ENCODE results near the gene SPEG. TPM values are rescaled to one million over a fixed set of nuclear protein-coding genes. Genes with fewer than 3 reads are reported as not detected.

Gene SPEG
- total and polyA plus RNA-seq, 2 experiments from 2014 or later: 12.6 to 32.4 TPM

DNA sequence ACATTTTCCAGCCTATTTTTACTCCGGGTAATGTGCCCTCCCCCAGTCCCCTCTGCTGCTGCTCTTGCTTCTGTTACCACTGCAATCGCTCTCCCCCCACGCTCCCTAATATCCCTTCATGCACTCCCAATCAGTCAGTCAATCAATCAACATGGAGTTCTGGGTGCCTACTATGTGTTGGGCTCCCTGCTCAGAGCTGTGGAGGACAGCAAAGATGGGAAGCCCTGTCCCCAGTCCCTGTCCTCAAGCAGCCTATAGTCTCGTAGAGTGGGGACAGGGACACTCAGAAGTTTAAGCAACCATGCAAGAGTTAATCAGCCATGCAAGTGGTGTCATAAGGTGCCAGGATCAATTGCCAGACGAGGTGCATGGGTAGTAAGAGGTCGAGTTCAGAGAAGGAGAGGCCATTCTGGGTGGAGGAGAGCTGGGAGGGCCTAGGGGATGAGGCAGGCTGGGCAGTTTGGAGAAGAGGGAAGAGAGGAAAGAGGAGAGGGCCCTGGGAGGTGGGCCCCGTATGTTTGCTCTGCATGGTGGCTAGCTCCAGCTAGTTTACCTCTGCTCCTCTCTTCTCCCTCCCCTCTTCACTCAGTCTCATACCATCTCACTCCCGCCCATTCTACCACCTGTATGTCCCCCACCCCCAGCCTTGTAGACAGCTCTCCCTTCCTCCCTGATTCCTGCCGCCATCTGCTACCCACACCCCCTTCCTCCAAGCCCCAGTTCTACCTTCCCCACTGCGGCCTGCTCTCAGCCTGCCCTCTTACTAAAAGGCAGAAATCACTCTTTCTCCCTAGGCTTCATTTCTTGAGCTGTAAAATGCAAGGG is 83.5 kb downstream of the SPEG start:
- TF ChIP-seq NANOG (IDR thresholded peaks at IDR 0.05; ENCODE audit: borderline replicate concordance) (no peak), CREB1 (CRISPR knock-in tag; IDR thresholded peaks at IDR 0.05; ENCODE audit: low read depth) (no peak), EZH2phosphoT487 (IDR thresholded peaks at IDR 0.05; ENCODE audit: unreplicated experiment) (no peak), STAT1 (IDR thresholded peaks at IDR 0.05; ENCODE audit: unreplicated experiment) (no peak), POLR2AphosphoS5 (IDR thresholded peaks at IDR 0.05; ENCODE audit: low read depth) (no peak)
- TF ChIP-seq, protein P1, sequence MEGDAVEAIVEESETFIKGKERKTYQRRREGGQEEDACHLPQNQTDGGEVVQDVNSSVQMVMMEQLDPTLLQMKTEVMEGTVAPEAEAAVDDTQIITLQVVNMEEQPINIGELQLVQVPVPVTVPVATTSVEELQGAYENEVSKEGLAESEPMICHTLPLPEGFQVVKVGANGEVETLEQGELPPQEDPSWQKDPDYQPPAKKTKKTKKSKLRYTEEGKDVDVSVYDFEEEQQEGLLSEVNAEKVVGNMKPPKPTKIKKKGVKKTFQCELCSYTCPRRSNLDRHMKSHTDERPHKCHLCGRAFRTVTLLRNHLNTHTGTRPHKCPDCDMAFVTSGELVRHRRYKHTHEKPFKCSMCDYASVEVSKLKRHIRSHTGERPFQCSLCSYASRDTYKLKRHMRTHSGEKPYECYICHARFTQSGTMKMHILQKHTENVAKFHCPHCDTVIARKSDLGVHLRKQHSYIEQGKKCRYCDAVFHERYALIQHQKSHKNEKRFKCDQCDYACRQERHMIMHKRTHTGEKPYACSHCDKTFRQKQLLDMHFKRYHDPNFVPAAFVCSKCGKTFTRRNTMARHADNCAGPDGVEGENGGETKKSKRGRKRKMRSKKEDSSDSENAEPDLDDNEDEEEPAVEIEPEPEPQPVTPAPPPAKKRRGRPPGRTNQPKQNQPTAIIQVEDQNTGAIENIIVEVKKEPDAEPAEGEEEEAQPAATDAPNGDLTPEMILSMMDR (conservative IDR thresholded peaks at IDR 0.05; ENCODE audit: low read depth in 2 of 2): no peak
- TF ChIP-seq, protein P2, sequence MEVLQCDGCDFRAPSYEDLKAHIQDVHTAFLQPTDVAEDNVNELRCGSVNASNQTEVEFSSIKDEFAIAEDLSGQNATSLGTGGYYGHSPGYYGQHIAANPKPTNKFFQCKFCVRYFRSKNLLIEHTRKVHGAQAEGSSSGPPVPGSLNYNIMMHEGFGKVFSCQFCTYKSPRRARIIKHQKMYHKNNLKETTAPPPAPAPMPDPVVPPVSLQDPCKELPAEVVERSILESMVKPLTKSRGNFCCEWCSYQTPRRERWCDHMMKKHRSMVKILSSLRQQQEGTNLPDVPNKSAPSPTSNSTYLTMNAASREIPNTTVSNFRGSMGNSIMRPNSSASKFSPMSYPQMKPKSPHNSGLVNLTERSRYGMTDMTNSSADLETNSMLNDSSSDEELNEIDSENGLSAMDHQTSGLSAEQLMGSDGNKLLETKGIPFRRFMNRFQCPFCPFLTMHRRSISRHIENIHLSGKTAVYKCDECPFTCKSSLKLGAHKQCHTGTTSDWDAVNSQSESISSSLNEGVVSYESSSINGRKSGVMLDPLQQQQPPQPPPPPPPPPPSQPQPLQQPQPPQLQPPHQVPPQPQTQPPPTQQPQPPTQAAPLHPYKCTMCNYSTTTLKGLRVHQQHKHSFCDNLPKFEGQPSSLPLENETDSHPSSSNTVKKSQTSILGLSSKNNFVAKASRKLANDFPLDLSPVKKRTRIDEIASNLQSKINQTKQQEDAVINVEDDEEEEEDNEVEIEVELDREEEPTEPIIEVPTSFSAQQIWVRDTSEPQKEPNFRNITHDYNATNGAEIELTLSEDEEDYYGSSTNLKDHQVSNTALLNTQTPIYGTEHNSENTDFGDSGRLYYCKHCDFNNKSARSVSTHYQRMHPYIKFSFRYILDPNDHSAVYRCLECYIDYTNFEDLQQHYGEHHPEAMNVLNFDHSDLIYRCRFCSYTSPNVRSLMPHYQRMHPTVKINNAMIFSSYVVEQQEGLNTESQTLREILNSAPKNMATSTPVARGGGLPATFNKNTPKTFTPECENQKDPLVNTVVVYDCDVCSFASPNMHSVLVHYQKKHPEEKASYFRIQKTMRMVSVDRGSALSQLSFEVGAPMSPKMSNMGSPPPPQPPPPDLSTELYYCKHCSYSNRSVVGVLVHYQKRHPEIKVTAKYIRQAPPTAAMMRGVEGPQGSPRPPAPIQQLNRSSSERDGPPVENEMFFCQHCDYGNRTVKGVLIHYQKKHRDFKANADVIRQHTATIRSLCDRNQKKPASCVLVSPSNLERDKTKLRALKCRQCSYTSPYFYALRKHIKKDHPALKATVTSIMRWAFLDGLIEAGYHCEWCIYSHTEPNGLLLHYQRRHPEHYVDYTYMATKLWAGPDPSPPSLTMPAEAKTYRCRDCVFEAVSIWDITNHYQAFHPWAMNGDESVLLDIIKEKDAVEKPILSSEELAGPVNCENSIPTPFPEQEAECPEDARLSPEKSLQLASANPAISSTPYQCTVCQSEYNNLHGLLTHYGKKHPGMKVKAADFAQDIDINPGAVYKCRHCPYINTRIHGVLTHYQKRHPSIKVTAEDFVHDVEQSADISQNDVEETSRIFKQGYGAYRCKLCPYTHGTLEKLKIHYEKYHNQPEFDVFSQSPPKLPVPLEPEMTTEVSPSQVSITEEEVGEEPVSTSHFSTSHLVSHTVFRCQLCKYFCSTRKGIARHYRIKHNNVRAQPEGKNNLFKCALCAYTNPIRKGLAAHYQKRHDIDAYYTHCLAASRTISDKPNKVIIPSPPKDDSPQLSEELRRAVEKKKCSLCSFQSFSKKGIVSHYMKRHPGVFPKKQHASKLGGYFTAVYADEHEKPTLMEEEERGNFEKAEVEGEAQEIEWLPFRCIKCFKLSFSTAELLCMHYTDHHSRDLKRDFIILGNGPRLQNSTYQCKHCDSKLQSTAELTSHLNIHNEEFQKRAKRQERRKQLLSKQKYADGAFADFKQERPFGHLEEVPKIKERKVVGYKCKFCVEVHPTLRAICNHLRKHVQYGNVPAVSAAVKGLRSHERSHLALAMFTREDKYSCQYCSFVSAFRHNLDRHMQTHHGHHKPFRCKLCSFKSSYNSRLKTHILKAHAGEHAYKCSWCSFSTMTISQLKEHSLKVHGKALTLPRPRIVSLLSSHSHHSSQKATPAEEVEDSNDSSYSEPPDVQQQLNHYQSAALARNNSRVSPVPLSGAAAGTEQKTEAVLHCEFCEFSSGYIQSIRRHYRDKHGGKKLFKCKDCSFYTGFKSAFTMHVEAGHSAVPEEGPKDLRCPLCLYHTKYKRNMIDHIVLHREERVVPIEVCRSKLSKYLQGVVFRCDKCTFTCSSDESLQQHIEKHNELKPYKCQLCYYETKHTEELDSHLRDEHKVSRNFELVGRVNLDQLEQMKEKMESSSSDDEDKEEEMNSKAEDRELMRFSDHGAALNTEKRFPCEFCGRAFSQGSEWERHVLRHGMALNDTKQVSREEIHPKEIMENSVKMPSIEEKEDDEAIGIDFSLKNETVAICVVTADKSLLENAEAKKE (CRISPR knock-in tag; IDR thresholded peaks at IDR 0.05): no peak
- H3K9me3 Mint-ChIP-seq: no peaks in the 10 kb centered on the region
- H3K27ac ChIP-seq (ENCODE audit: low read depth): no peak overlapping the region
- no peak for ATAC-seq
- no peaks in the 10 kb centered on the region for H3K9me2 ChIP-seq (ENCODE audit: insufficient read depth)
- no peaks in the 10 kb centered on the region for H3K36me3 ChIP-seq (ENCODE audit: insufficient read depth)
- DNase-seq (ENCODE audit: low spot score): no peak
- no peak overlapping the region for H2AFZ ChIP-seq
- H3K4me2 ChIP-seq: peak overlapping the region; percentile 51
- no peaks in the 10 kb centered on the region for H4K20me1 ChIP-seq (replicated peaks; ENCODE audit: insufficient read depth)
- no peaks in the 10 kb centered on the region for H3K79me2 ChIP-seq (replicated peaks; ENCODE audit: insufficient read depth)
- H3K36me3 Mint-ChIP-seq (ENCODE audit: low read depth): no peaks in the 10 kb centered on the region
- no peak overlapping the region; the same call in 2 of the 3 replicates for H3K4me3 Mint-ChIP-seq
- H3K4me1 Mint-ChIP-seq: peaks cover 68% of the 10 kb centered on the region
- H3K4me3 ChIP-seq: no peak overlapping the region
- peaks cover 8% of the 10 kb centered on the region for H3F3A ChIP-seq (replicated peaks; ENCODE audit: low read depth)
- H3K27me3 ChIP-seq (ENCODE audit: insufficient read depth): peaks cover 58% of the 10 kb centered on the region
- no peak overlapping the region for H3K27ac Mint-ChIP-seq
- H3K27me3 Mint-ChIP-seq (ENCODE audit: insufficient read depth, low read depth, poor library complexity): peaks cover 42% of the 10 kb centered on the region
- peaks cover 31% of the 10 kb centered on the region for H3K4me1 ChIP-seq (ENCODE audit: insufficient read depth)

Data from GM23338 (cell line).